Hindlimb muscle (tissue), 1 donor: Measurements from ENCODE around the gene HDHD2. TPM values are rescaled to one million over a fixed set of nuclear protein-coding genes. Genes with fewer than 3 reads are reported as not detected.
"Not testable (repeated sequence)": the region's sequence is repeated elsewhere in the genome, so short reads cannot be mapped to it uniquely, and the experiment has no call there.

Source experiments
- DNase-seq: peaks from one replicate; pipeline ENCODE4 v3.0.0-alpha.2; 2013
- polyA plus RNA-seq: library from polyadenylated mRNA; unstranded; fragments of 120-200 nt; gene quantifications from one replicate; pipeline ENCODE4 v1.2.1, GENCODE V29; 2013; ENCODE audit not compliant: insufficient read length

The HDHD2 gene, protein sequence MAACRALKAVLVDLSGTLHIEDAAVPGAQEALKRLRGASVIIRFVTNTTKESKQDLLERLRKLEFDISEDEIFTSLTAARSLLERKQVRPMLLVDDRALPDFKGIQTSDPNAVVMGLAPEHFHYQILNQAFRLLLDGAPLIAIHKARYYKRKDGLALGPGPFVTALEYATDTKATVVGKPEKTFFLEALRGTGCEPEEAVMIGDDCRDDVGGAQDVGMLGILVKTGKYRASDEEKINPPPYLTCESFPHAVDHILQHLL
- polyA plus RNA-seq: 18.9 TPM

DNA sequence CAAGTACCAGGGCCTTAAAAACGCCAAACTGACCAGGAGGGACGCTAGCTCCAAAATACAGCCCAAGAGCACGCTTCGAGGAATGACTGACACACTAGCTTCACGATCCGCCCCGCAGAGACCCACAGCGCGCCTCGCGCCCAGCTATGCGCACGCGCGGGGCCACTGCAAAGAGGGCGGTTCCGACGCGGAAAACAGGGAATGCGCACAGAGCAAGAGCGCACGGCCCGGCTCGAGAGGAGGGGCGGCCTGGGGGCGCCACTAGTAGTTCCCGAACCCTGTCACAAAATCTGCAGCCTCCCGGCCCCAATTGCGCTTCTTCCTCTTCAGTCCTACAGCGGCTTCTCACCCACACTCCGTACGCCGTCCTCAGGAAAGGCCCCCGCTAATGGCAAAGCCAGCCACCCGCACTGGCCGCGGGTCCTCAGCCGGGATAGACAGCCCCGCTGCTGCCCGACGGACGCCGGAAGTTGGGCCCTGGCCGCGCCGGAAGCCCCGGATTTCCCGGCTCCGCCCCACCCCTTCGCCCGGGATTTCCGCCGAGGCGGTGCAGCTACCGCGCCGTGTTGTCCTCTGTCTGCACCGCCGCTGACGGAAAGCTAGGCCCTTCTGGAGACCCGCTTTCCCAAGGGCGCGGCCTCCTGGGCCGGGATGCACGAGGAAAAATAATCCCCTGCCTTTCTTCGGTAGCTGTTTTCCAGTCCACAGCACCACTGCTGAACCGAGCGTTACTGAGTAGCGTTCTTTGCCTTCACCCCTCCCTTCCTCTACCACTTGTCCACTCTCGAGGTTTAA is at the start of gene HDHD2:
Gene HDHD2 (minus strand): TSS at position 472 of the 795 bp plus-strand sequence. CDS start 14,061 bp downstream, outside the sequence.
- DNase-seq: peak; percentile 91

DNA sequence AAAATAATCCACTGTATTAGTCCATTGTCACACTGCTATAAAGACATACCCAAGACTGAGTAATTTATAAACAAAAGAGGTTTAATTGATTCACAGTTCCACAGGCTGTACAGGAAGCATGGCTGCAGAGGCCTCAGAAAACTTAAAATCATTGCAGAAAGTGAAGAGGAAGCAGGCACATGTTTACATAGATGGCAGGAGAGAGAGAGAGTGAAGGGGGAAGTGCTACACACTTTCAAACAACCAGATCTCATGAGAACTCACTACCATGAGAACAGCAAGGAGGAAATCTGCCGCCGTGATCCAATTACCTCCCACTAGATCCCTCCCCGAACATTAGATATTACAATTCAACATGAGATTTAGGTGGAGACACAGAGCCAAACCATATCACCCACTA is 45.7 kb upstream of the HDHD2 start:
- DNase-seq: not testable (repeated sequence)

DNA sequence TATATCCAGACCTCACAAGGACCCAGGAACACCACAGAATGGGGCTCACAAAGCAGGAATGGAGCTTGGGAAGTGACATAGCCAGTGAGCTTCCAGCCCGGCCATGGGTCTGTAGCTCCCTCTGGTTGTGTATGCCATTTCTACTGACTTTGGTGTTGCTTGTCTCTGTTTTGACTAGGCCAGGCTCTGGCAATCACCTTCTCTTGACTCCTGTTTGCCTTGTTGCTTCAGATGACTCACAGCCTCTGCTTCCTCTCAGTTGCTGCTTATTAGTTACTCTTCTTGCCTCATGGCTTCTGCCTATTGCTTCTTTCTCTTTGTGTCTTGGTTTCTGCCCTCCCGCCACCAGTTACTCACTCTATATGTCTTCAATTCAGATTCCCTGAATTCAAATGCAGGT is 41.7 kb upstream of the HDHD2 start:
- DNase-seq: no peak

DNA sequence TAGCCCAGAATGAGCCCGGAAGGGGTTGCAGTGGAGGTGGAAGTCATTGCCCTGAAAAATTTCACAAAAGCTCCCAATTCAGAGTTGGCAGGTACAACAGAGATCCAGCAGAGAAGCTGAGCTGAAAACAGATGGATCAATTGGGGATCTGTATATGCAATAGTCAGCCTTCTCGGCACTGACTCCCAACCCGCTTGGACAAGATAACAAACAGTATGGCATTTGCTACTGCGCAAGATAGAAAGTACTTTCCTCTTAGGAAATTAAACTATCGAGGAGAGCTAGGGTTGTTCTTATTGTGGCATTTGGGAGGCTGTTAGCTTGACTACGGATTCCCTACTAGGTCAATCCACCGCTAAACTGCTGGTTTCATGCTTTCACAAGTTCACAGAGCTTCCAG is 37.4 kb upstream of the HDHD2 start:
- DNase-seq: no peak

DNA sequence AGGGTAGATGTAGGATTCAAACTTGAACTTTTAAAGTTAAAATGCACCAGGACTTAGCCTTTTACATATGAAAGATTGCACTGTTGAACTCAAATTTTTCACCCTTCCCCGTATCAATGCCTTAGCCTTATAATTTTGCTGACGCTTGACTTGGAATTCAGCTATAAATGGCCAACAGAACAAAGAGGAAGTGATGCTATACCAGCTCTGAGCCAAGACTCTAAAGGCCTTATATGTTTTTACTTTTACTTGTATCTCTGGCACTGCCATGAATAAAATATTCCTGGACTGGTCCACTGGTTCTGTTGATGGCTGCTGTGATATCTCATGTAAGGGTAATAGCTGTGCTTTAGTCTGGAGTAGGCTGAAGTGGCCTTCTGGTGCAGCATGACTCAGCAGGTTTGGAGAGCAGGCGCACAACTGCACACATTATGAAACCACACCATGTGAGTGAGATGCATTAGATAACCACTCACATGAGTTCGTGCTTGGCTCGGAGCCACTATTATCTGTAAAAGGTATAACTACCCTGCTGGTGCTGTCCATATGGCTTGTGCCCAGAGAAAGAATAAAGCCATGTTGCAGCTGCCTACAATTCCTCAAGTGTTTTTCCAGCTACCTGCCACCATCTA is 34.2 kb upstream of the HDHD2 start:
- DNase-seq: no peak

DNA sequence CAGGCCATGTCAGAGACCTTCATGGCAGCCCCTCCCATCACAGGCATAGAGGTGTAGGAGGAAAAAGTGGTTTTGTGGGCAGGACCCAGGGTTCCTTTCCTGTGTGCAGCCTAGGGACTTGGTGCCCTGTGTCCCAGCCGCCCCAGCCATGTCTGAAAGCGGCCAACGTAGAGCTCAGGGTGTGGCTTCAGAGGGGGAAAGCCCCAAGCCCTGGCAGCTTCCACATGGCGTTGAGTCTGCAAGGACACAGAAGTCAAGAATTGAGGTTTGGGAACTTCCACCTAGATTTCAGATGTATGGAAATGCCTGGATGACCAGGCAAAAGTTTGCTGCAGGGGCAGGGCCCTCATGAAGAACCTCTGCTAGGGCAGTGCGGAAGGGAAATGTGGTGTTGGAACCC is 31.9 kb upstream of the HDHD2 start:
- not testable (repeated sequence) for DNase-seq

DNA sequence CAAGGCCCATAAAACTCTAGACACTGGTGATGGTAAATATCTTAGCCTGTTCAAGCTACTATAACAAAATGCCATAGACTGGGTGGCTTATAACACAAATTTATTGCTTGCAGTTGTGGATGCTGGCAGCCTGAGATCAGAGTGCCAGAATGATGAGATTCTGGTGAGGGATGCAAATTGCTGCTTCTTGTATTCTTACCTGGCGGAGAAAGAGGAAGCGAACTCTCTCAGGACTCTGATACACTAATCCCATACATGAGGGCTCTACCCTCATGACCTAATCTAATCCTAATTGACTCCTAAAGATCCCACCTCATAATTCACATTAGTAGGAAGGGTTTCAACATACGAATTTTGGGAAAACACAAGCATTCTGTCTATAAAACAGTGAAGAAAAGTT is 30.5 kb upstream of the HDHD2 start:
- no peak for DNase-seq

DNA sequence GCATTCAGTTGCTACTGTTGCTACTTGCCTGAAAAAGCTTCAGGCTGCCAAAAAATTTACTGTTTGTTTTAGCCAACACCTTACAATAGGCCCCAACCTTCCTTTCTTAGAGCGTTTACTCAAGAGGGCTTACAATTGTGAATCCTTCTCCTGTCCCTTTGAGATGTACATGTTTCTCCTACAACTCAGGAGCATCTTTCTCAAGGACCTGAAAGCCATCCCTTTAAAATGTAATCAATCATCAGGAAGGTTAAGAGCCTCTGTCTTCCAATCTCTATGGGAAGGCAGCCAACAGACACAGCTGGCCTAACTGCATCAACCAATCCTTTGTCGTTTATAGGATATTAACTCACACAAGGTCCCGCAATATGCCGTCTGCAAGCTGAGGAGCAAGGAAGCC is 29.2 kb upstream of the HDHD2 start:
- DNase-seq: peak; percentile 33

DNA sequence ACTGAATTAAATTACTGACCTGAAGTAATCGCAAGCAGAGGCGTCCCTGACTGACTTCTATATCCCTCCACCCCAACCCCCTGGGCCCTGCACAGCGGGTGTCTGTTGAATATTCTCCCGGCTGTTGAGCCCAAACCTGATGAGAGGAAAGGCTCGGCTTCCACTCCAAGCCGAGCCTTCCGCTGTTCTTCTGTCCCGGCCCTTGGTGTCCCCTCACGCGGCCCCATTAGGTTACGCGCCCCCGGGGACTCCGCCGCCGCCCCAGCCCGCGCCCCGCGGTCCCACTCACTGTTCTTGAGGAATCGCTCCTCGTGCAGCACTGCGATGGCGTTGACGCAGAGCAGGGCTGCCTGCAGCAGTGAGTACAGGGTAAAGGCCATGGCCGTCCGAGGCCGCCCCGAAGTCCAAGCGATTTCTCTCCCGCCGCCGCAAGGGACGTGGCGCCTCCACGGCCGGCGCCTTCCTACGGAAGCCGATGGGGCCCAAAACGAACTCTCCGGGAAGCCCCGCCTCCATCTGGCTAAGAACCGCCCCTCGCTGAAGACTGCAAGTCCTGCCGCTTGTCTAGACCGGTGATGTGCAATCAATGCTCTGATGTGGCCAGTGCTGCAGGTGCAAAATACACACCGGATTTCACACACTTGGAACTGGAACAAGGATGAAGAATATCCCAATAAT is 25.7 kb upstream of the HDHD2 start, which contains the start of gene IER3IP1:
Gene IER3IP1 (minus strand): TSS at position 467 of the 678 bp plus-strand sequence. CDS start 87 bp downstream, at position 380.
- DNase-seq: peak; percentile 87

DNA sequence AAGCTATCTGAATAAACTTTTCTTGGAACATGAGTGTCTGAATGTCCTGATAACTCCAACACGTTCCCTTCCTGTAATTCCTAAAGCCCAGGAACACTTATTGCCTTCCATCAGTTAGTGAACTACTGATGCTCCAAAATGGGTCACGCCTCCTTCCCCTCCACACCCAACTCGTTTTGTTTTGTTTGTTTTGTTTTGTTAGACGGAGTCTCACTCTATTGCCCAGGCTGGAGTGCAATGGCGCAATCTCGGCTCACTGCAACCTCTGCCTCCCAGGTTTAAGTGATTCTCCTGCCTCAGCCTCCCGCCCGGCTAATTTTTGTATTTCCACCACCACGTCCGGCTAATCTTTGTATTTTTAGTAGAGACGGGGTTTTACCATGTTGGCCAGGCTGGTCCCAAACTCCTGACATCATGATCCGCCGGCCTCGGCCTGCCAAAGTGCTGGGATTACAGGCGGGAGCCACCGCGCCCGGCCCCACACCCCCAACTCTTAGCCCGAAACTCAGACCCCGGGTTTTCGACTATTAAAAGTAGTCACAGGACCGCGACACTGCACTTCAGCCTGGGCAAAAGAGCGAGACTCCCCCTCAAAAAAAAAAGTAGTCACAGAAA is 25.1 kb upstream of the HDHD2 start:
- DNase-seq: peak; percentile 4

DNA sequence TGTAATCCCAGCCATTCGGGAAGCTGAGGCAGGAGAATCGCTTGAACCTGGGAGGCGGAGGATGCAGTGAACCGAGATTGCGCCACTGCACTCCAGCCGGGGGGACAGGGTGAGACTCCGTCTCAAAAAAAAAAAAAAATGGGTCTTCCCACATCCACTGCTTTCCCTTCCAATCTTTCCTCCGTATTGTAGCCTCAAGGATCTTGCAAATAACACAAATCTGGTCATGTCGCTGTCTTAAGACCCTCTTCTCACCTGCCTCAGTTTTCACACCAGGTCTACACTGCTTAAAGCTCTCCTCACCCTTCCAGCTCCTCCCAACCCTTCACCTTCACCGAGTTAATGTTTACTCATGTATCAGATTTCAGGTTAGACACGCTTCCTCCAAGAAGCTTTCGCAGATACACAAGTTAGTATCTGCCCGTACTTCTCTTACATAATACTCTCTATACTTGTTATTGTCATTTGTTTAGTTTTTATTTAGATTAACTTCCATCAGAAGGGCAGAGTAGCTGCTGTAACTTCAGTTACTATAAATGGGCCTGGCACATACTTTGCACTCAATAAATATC is 24.3 kb upstream of the HDHD2 start:
- DNase-seq: no peak

DNA sequence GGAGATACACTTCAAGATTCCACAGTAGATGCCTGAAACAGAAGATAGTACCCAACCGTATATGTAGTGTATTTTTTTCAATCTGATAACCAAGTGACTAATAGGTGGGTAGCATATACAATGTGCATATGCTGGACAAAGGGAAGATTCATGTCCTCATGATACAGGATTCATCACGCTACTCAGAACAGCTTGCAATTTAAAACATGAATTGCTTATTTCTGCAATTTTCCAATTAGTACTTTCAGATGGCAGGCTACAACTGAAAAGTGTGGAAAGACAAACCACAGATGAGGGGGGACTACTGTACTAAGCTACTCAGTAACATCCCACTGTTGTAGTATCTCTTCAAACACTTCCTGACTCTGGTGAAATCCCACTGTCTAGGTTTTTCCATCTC is 22.2 kb upstream of the HDHD2 start:
- DNase-seq: no peak

DNA sequence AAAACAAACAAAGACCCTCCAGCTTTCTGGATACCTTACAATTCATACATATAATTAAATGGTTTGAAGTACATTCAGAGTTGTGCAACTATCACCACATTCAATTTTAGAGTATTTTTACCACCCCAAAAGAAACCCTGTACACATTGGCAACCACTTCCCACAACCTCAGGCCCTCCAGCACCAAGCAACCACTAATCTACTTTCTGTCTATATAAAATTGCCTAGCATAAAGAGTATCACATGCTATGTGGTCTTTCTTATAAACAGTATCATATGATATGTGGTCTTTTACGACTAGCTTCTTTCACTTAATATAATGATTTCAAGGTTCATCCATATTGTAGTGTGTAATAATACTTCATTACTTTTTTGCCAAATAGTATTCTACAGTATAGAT is 18.6 kb upstream of the HDHD2 start:
- DNase-seq: no peak

DNA sequence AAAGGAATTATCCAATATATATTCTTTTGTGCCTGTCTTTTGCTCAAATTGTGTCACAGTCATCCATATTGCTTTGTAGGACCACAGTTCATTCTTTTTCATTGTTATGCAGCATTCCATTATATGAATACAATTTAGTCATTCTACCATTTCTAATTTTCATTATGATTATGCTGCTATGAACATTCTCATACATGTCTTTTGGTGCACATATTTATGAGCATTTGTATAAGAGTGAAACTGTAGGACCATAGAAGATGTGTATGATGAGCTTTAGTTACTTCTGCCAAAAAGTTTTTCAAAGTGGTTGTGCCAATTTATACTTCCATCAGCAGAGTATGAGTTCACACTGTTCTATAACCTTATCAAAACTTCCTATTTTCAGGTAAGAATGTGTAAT is 18.2 kb upstream of the HDHD2 start:
- DNase-seq: no peak

DNA sequence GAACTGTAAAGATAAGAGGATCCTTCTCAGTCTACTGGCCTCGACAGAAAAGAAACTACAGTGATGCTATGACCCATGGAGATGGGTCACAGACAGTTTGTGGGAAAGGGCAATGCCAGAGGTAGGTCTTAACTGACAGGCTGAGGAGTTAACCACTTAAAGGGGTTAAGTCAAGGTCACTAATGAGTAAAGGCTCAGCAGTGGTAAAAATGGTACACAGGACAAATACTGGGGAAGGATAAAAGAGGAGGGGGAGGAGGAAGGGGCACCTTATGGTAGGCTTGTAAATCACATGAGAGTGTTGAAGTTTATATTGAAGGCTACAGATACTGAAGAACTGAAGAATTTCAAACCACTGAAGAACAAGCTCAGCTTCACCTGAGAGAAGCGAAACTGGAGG is 16.0 kb upstream of the HDHD2 start:
- no peak for DNase-seq

DNA sequence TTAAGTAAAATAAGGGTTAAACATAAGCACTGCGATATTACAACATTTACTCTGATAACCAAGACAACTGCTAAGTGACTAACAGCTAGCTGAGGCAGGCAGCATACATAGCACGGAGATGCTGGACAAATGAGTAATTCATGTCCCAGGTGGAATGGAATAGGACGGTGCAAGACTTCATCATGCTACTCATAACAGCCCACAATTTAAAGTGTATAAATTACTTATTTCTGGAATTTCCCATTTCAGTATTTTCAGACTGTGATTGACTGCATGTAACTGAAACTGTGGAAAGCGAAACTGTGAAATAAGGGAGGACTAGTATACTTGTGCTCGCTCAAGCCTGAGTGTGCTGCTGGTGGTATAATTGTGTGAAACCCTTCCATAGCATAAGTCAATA is 12.9 kb upstream of the HDHD2 start:
- no peak for DNase-seq

DNA sequence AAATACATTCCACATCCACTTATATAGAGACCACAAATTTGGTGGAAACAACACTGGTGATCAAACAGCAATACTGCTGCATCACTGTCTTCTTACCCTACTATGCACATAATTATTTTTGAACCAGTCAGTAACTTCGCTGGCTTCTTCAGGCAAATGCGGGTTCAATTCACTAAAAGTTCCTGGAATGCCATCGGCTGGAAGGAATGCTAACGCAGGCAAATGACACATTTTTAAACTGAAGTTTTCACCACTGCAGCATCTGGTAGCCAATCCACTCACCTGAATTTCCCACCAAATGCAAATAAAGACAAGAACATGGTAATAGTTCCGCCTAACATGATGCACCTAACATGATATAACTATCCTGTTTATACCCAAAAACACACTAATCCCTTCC is 10.0 kb upstream of the HDHD2 start:
- no peak for DNase-seq

DNA sequence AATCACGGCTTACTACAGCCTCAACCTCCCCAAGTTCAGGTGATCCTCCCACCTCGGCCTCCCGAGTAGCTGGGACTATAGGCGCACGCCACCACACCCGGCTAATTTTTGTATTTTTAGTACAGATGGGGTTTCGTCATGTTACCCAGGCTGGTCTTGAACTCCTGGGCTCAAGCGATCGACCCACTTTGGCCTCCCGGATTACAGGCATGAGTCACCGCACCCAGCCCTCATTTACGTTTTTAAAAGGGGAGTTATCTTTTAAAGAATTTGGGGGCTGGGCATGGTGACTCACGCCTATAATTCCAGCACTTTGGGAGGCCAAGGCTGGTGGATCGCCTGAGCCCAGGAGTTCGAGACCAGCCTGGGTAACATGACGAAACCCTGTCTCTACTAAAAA is 8.1 kb upstream of the HDHD2 start:
- not testable (repeated sequence) for DNase-seq

DNA sequence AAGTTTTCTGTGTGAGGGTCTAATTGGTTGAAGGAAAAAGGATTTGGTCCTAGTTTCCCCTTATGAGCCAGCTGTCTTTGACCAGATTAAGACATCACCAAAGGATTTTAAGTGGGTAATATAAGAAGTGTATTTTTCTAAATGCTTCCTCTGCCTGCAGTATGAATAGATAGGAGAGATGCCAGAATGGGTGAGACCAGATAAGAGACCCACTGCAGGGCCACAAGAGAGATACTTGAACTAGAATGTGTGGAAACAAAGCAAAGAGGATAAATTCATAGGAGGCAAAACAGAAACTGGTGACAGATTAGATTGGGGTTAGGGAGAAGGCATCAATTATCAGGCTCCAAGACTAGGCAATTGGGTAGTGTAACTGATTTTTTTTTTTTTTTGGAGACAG is 1.1 kb upstream of the HDHD2 start:
- no peak for DNase-seq

DNA sequence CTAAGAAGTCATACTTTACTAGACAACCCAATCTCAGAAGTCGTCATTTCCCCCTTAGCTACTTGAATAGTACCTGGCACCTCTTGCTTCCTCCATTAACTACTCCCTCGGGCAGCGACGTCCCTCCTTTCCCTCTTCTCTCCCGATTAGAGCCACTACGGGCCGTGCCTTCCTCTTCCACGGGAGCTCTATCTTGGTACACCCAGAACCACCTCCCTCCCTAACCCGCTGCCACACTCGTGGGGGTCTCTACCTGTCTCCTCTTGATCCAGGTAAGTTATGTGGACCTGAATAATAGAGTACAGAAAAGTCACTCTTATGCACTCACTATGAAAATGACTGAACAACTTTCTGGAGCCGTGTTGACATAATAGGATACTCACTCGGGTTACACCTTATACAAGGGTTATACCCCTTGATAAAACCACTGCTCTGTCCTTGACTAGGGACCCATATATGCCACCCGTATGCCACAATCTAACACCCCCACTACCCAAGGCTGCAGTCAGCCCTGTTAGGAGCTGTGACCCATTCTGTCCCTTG is 595 bp upstream of the HDHD2 start:
- no peak for DNase-seq

DNA sequence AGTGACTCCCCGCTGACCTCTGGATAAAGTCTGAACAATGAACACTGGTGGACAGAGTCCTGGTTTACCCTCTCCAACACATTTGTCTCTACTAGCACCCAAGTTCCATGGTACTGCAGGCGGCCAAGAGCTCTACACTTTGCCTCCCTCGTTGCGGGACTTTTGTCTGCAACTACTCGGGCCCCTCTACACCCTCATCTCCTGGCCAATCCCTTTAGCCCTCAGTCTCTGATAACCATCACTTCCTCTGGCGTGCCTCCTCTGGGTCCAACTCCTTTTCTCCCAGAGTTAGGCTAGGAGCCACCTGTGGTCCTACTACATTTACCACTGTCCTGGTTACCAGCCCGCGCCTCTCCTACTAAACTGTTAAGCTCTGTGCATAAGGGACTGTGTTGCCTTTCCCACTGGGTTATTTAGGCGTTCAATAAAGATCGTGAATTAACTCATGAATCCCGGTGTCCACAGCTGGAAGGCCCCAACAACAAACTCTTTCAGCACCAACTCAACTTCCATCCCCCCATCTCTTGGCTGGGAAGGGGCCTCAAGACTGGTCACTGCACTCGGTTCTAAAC is 757 bp downstream of the HDHD2 start:
- peak; percentile 14 for DNase-seq
